Stimulated activated naive CD8-positive, alpha-beta T cell treated with anti-CD3 and anti-CD28 coated beads, Interleukin-15, Interleukin-2, amounts not matched to agents 100 ng/mL and 50 ng/mL, for 24 hours (primary cell): ENCODE measurements around the gene SLC17A2.

ENCODE experiments used
- H3K27ac Mint-ChIP-seq: one replicate; pipeline ENCODE4 v1.8.0; 2021; ENCODE audit warnings: mild to moderate bottlenecking, mixed read lengths
- H3K27me3 Mint-ChIP-seq: one replicate; pipeline ENCODE4 v1.8.0; 2021; ENCODE audit warnings: mixed read lengths
- H3K36me3 Mint-ChIP-seq: one replicate; pipeline ENCODE4 v1.8.0; 2021; ENCODE audit warnings: low read depth, mixed read lengths
- H3K4me1 Mint-ChIP-seq: one replicate; pipeline ENCODE4 v1.8.0; 2021; ENCODE audit warnings: low read depth, mixed read lengths
- H3K4me3 Mint-ChIP-seq: one replicate; pipeline ENCODE4 v1.8.0; 2021; ENCODE audit warnings: mild to moderate bottlenecking, mixed read lengths
- H3K9me3 Mint-ChIP-seq: one replicate; pipeline ENCODE4 v1.8.0; 2021; ENCODE audit warnings: mixed read lengths

SLC17A2 gene

GRCh38 chr6:25916789-25917490, 13.6 kb downstream of the SLC17A2 start:
- Mint-ChIP-seq H3K4me1 (peaks cover 21% of the 10 kb centered on the region), H3K36me3 (no peaks in the 10 kb centered on the region), H3K27ac (no peak overlapping the region), H3K4me3 (no peak overlapping the region), H3K27me3 (peaks cover 10% of the 10 kb centered on the region), H3K9me3 (peaks cover 4% of the 10 kb centered on the region)

- Mint-ChIP-seq H3K9me3 (peaks cover 4% of the 10 kb centered on the region), H3K4me3 (no peak overlapping the region), H3K4me1 (peaks cover 21% of the 10 kb centered on the region), H3K27me3 (peaks cover 15% of the 10 kb centered on the region), H3K36me3 (no peaks in the 10 kb centered on the region), H3K27ac (no peak overlapping the region)
Observed at GRCh38 chr6:25916330-25916729, 14.2 kb downstream of the SLC17A2 start.

GRCh38 chr6:25913741-25914140, 16.8 kb downstream of the SLC17A2 start:
- Mint-ChIP-seq H3K9me3 (peaks cover 4% of the 10 kb centered on the region), H3K27ac (no peak overlapping the region), H3K4me3 (no peak overlapping the region), H3K27me3 (peaks cover 15% of the 10 kb centered on the region), H3K36me3 (no peaks in the 10 kb centered on the region), H3K4me1 (peaks cover 15% of the 10 kb centered on the region)

DNA sequence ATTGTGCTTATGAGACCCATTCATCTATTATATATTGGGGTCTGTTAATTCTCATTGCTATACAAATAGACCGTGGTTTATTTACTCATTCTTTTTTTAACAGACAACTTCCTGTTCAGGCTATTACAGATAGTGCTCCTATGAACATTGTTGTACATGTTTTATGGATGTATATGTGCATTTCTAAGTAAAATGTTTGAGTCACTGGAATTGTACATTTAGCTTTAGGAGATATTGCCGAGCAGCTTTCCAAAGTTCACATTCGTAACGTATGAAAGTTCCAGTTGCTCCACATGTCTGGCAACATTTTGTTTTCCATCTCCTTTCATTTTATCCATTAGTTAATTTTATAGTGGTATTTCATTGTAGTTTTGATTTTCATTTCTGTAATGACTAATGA, 19.1 kb downstream of the SLC17A2 start:
- no peaks in the 10 kb centered on the region for H3K9me3 Mint-ChIP-seq
- H3K36me3 Mint-ChIP-seq: no peaks in the 10 kb centered on the region
- H3K4me1 Mint-ChIP-seq: peaks cover 5% of the 10 kb centered on the region
- H3K27ac Mint-ChIP-seq: no peak overlapping the region
- no peak overlapping the region for H3K4me3 Mint-ChIP-seq
- peaks cover 30% of the 10 kb centered on the region for H3K27me3 Mint-ChIP-seq

GRCh38 chr6:25907475-25908014, 22.9 kb downstream of the SLC17A2 start:
- H3K27ac Mint-ChIP-seq: no peak overlapping the region
- no peaks in the 10 kb centered on the region for H3K36me3 Mint-ChIP-seq
- H3K9me3 Mint-ChIP-seq: no peaks in the 10 kb centered on the region
- H3K4me3 Mint-ChIP-seq: no peak overlapping the region
- peaks cover 25% of the 10 kb centered on the region for H3K27me3 Mint-ChIP-seq
- no peaks in the 10 kb centered on the region for H3K4me1 Mint-ChIP-seq

GRCh38 chr6:25903467-25904099, 26.9 kb downstream of the SLC17A2 start:
- H3K4me3 Mint-ChIP-seq: no peak overlapping the region
- no peaks in the 10 kb centered on the region for H3K36me3 Mint-ChIP-seq
- peaks cover 4% of the 10 kb centered on the region for H3K4me1 Mint-ChIP-seq
- H3K27ac Mint-ChIP-seq: no peak overlapping the region
- H3K27me3 Mint-ChIP-seq: peaks cover 16% of the 10 kb centered on the region
- H3K9me3 Mint-ChIP-seq: no peaks in the 10 kb centered on the region

- H3K9me3 Mint-ChIP-seq: no peaks in the 10 kb centered on the region
- peaks cover 4% of the 10 kb centered on the region for H3K27me3 Mint-ChIP-seq
- H3K4me1 Mint-ChIP-seq: peaks cover 4% of the 10 kb centered on the region
- H3K36me3 Mint-ChIP-seq: no peaks in the 10 kb centered on the region
- H3K27ac Mint-ChIP-seq: no peak overlapping the region
- no peak overlapping the region for H3K4me3 Mint-ChIP-seq
Observed at GRCh38 chr6:25902071-25902470, 28.4 kb downstream of the SLC17A2 start.

GRCh38 chr6:25900843-25901242, 29.6 kb downstream of the SLC17A2 start:
- Mint-ChIP-seq H3K27ac (no peak overlapping the region), H3K27me3 (no peaks in the 10 kb centered on the region)

DNA sequence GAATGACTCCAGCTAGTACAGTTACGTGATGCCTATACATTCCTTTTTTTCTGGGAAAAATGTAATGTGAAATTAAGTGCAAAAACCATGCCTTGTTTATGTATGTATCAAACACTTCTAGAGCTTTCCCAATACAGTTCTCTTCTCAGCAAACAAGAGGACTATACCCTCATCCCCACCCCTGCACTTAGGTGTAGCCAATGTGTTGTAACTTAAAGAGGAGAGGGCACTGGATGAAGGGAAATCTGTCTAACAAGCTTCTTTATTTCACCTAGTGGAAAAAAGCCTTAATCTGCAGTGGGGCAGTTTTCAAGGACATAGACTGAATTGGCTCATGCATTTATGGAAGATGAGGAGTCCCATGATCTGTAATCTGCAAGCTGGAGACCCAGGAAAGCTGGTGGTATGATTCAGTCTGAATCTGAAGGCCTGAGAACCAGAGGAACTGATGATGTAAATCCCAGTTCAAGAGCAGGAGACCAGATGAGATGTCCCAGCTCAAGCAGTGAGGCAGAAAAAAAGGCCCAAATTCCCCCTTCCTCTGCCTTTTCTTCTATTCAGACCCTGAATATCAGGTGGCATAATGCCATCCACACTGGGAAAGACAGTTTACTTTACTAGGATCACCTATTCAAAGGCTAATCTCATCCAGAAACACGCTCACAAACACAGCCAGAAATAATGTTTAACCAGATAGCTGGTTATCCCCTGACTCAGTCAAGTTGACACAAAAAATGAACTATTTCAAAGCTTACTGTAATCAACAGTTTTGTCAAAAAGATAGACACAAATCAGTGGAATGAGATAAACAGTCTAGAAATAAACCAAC, 30.7 kb downstream of the SLC17A2 start:
- H3K4me3 Mint-ChIP-seq: no peak overlapping the region

More at GRCh38 chr6:25900843-25901242, 29.6 kb downstream of the SLC17A2 start:
- Mint-ChIP-seq H3K9me3 (no peaks in the 10 kb centered on the region), H3K36me3 (no peaks in the 10 kb centered on the region), H3K4me3 (no peak overlapping the region), H3K4me1 (peaks cover 4% of the 10 kb centered on the region)

DNA sequence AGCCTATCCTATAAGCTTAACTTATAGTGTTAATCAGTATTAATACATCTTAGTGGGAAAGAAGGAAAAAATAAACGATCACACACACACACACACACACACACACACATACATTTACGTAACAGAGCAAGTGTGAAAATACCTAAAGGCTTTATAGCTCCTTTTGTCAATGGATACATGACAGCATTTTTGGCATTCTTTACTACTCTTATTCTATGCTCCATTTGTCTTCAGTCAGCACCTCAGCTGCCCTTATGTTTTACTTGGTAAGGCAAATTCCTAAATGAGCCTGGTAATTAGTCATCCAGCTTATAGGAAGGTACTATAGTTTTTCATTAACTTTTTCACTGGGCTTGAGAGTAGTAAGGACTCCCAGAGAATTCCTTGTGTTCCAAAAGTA, 31.4 kb downstream of the SLC17A2 start:
- Mint-ChIP-seq H3K27me3 (no peaks in the 10 kb centered on the region), H3K4me1 (peaks cover 4% of the 10 kb centered on the region), H3K9me3 (no peaks in the 10 kb centered on the region), H3K27ac (no peak overlapping the region), H3K36me3 (no peaks in the 10 kb centered on the region), H3K4me3 (no peak overlapping the region)

More for the DNA sequence above, 30.7 kb downstream of the SLC17A2 start:
- no peak overlapping the region for H3K27ac Mint-ChIP-seq
- H3K27me3 Mint-ChIP-seq: no peaks in the 10 kb centered on the region
- peaks cover 4% of the 10 kb centered on the region for H3K4me1 Mint-ChIP-seq
- no peaks in the 10 kb centered on the region for H3K36me3 Mint-ChIP-seq
- no peaks in the 10 kb centered on the region for H3K9me3 Mint-ChIP-seq

- Mint-ChIP-seq H3K9me3 (no peaks in the 10 kb centered on the region), H3K27ac (no peak overlapping the region), H3K27me3 (no peaks in the 10 kb centered on the region), H3K4me3 (no peak overlapping the region), H3K4me1 (peaks cover 4% of the 10 kb centered on the region), H3K36me3 (no peaks in the 10 kb centered on the region)
Observed at GRCh38 chr6:25898289-25898977, 32.1 kb downstream of the SLC17A2 start.

GRCh38 chr6:25896252-25896651, 34.2 kb downstream of the SLC17A2 start:
- no peaks in the 10 kb centered on the region for H3K36me3 Mint-ChIP-seq
- H3K4me3 Mint-ChIP-seq: no peak overlapping the region

DNA sequence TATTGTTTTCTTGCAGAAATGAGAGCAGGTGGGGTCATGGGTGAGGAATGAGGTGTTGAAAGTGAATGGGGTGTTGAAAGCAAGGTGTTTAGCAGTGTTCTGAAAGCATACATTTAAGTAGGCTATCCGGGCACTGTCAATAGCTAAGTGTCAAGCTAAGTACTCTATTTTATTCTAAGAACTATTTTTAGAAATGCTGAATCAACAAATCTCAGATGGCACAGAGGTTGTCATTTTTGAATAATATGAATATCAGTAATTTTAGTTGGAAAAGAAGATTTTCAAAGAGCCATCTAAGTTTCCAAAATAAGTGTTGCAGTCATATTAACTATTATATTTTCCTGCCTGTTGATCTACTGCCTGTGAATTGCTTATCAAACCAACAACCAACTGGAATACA, 34.7 kb downstream of the SLC17A2 start:
- Mint-ChIP-seq H3K27ac (no peak overlapping the region), H3K27me3 (peaks cover 3% of the 10 kb centered on the region), H3K36me3 (no peaks in the 10 kb centered on the region), H3K4me1 (peaks cover 2% of the 10 kb centered on the region), H3K4me3 (no peak overlapping the region), H3K9me3 (no peaks in the 10 kb centered on the region)

More at GRCh38 chr6:25896252-25896651, 34.2 kb downstream of the SLC17A2 start:
- peaks cover 4% of the 10 kb centered on the region for H3K4me1 Mint-ChIP-seq
- H3K27ac Mint-ChIP-seq: no peak overlapping the region
- H3K27me3 Mint-ChIP-seq: peaks cover 3% of the 10 kb centered on the region
- H3K9me3 Mint-ChIP-seq: no peaks in the 10 kb centered on the region

GRCh38 chr6:25893778-25894177, 36.7 kb downstream of the SLC17A2 start:
- Mint-ChIP-seq H3K27me3 (peaks cover 3% of the 10 kb centered on the region), H3K27ac (no peak overlapping the region), H3K4me1 (no peaks in the 10 kb centered on the region), H3K4me3 (no peak overlapping the region), H3K9me3 (no peaks in the 10 kb centered on the region), H3K36me3 (no peaks in the 10 kb centered on the region)
